ENCODE data around the gene MCMBP.

Gene MCMBP

GRCh38 chr10:119781498-119781897, 91.1 kb downstream of the MCMBP start:
- DNase-seq = no peak

GRCh38 chr10:119780879-119781480, 91.7 kb downstream of the MCMBP start:
- DNase-seq = no peak

Data from activated CD4-positive, alpha-beta T cell treated with anti-CD3 and anti-CD28 coated beads, Interleukin-2, amount 50 U/mL, for 4 hours (primary cell).